Upper lobe of right lung (tissue), 1 donor: Measurements from ENCODE around the gene KLHL35. TPM values are rescaled to one million over a fixed set of nuclear protein-coding genes. Genes with fewer than 3 reads are reported as not detected.

Source experiments
- ATAC-seq: fragments of 200-7000 bp; cut with Tn5 transposase; one replicate; pipeline ENCODE4 v1.9.1; 2020; ENCODE audit warnings: mild to moderate bottlenecking, moderate library complexity
- DNase-seq: peaks from one replicate; pipeline ENCODE4 v3.0.0-alpha.2; 2020
- H3K27ac ChIP-seq: fragments of 200-600 bp; one replicate; pipeline ENCODE4 v1.8.0; 2022
- H3K27me3 ChIP-seq: fragments of 200-600 bp; one replicate; pipeline ENCODE4 v1.8.0; 2022; ENCODE audit warnings: mild to moderate bottlenecking
- H3K36me3 ChIP-seq: fragments of 200-600 bp; one replicate; pipeline ENCODE4 v1.8.0; 2022
- H3K4me1 ChIP-seq: fragments of 200-600 bp; one replicate; pipeline ENCODE4 v1.8.0; 2022
- H3K4me3 ChIP-seq: fragments of 200-600 bp; one replicate; pipeline ENCODE4 v1.8.0; 2022; ENCODE audit warnings: mild to moderate bottlenecking
- H3K9me3 ChIP-seq: fragments of 200-600 bp; one replicate; pipeline ENCODE4 v1.8.0; 2022
- intact Hi-C: fragments of 100-400 bp; cut with DNase I; formaldehyde crosslinking; loops from one replicate; pipeline ENCODE4 v1.11.0; 2022
- total RNA-seq: library from RNA; stranded (reverse); fragmentation: NEBNext Ultra II Directional; extraction: Animal tissue kit (Norgen Biotek cat#: 25700); gene quantifications from one replicate; pipeline ENCODE4 v1.2.1, GENCODE V29; 2021
- TF ChIP-seq, protein P1 (sequence below): fragments of 200-600 bp; IDR thresholded peaks from one replicate; pipeline ENCODE4 v1.8.0; 2022; ENCODE audit warnings: antibody characterized with exemption
- donor health status: DM: no; HTN: yes; CAD: no; lungs with severe emphysema.

Gene KLHL35
- total RNA-seq, 1 donor from 2014 or later, result 3.4 TPM

DNA sequence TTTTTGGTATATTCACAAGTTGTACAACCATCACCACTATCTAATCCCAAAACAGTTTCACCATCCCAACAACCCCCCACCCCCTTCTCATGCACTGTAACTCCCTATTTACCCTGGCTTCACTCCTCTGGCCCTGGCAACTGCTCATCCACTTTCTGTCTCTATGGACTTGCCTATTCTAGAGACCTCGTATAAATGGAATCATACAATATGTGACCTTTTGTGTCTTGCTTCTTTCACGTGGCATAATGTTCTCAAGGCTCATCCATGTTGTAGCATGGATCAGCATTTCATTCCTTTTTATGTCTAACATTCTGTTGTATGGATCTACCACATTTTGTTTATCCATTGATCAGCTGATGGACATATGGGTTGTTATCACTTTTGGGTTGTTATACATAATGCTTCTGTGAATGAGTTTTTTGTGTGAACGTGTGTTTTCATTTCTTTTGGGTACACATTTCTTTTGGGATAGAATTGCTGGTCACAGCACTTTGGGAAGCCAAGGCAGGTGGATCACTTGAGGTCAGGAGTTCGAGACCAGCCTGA, 46.7 kb upstream of the KLHL35 start:
- no peak for ATAC-seq
- peaks cover 26% of the 10 kb centered on the region for H3K4me1 ChIP-seq

DNA sequence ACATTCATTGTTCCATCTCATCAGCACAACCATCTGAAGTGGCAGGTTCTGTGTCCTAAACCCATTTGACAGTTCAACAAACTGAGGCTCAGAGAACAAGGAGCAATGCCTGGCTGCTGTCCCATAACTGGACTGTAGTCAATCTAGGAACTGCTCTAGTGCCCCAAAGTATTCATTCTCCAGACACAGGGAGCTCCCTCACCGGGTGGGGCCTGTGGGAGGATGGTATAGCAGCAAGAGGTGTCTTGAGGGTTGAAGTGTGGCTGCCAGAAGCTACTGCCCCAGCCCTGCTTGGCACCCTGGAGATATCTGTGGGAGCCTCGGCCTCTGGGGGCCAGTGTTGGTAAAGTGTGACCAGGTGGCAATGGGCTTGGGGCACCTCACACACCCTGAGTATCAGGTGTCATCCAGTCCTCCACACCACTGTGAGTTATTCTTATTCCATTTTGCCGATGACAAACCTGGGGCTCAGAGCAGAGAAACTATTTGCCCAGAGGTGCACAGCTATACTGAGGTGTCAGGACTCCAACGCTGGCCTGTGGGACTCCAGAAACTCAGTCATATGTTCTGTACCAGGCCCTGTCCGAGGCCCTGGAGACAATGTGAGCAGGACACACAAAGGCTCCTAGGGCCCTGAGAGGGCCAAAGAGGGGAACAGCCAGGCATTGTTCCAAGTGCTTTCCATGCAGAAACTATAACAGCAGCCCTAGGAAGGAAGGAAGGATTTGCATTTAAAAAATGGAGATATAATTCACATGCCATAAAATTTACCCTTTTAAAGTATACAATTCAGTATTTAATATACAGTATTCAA, 46.0 kb upstream of the KLHL35 start:
- Histone ChIP-seq H3K27me3 (no peaks in the 10 kb centered on the region), H3K4me3 (no peak overlapping the region), H3K4me1 (peaks cover 31% of the 10 kb centered on the region), H3K27ac (no peak overlapping the region), H3K9me3 (no peaks in the 10 kb centered on the region), H3K36me3 (no peaks in the 10 kb centered on the region)
- intact Hi-C loops, result no loop called here
- ATAC-seq (no peak), DNase-seq (no peak)
- TF ChIP-seq, protein P1, sequence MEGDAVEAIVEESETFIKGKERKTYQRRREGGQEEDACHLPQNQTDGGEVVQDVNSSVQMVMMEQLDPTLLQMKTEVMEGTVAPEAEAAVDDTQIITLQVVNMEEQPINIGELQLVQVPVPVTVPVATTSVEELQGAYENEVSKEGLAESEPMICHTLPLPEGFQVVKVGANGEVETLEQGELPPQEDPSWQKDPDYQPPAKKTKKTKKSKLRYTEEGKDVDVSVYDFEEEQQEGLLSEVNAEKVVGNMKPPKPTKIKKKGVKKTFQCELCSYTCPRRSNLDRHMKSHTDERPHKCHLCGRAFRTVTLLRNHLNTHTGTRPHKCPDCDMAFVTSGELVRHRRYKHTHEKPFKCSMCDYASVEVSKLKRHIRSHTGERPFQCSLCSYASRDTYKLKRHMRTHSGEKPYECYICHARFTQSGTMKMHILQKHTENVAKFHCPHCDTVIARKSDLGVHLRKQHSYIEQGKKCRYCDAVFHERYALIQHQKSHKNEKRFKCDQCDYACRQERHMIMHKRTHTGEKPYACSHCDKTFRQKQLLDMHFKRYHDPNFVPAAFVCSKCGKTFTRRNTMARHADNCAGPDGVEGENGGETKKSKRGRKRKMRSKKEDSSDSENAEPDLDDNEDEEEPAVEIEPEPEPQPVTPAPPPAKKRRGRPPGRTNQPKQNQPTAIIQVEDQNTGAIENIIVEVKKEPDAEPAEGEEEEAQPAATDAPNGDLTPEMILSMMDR, result no peak

More for the DNA sequence above, 46.7 kb upstream of the KLHL35 start:
- intact Hi-C loops, result no loop called here
- Histone ChIP-seq H3K4me3 (no peak overlapping the region), H3K9me3 (no peaks in the 10 kb centered on the region), H3K27me3 (no peaks in the 10 kb centered on the region), H3K27ac (no peak overlapping the region), H3K36me3 (no peaks in the 10 kb centered on the region)
- TF ChIP-seq, protein P1, result no peak
- DNase-seq, result no peak

DNA sequence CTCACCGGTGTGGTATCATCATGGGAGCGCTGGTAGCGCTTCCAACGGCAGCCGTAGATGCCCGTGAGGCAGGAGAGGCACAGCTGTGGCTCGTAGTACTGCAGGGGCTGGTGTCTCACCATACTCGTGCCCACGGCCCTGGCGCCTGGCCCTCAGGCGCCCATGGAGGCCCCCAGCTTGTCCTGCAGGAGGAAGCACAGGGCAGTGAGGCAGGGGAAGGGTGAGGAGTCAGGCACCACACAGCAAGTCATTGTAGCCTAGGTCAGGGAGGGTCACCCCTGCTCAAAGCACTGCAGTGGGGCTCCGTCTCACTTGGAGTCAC, 44.6 kb upstream of the KLHL35 start:
- H3K9me3 ChIP-seq, result no peaks in the 10 kb centered on the region
- no peak overlapping the region for H3K27ac ChIP-seq
- H3K4me1 ChIP-seq, result peaks cover 33% of the 10 kb centered on the region
- no peaks in the 10 kb centered on the region for H3K27me3 ChIP-seq
- TF ChIP-seq, protein P1, result no peak
- no peak for ATAC-seq
- H3K4me3 ChIP-seq, result no peak overlapping the region
- H3K36me3 ChIP-seq, result no peaks in the 10 kb centered on the region
- no peak for DNase-seq
- intact Hi-C loops, result no loop called here

DNA sequence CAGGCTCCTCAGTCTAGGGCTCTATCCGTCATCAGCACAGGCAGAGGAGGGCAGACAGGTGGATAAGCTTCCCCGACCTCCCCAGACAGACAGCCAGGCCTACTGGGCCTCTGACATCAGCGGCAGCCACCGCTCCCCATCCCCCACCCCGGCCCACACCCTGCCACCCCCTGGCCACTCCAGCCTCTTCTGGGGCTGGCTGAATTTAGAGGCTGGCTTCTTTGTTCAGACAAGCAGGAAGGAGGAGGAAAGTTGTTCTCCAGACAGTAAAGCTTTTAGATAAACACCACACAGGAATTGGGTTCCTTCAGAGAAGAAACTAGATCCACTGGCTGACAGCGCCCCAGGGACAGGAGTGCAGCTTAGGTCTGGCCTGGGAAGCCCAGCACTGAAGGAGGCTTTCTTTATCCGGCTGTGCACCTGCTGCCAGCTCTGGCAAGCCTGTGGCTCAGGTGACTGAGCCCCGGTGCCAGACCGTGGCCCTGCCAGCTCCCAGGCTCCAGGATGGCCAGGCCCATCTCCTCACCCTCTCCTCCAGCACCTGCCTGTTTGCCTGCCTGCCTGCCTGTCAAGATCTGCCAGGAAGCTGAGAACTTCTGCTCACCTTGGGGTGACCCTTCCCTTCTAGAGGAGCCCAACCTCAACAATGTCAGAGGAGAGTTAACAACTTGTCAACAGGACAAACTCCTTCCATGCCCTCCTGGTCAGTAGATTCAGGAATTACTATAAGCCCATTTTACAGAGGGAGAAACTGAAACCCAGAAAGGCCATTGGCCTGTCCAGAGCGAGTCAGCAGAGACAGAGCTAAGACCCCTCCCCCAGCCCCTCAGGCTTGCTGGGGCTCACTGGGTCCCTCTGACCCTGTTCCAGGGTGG, 44.0 kb upstream of the KLHL35 start:
- Histone ChIP-seq H3K36me3 (no peaks in the 10 kb centered on the region), H3K27ac (peak overlapping the region; percentile 70), H3K4me1 (peaks cover 33% of the 10 kb centered on the region), H3K27me3 (no peaks in the 10 kb centered on the region), H3K4me3 (no peak overlapping the region), H3K9me3 (no peaks in the 10 kb centered on the region)
- intact Hi-C loops, result no loop called here
- no peak for DNase-seq
- TF ChIP-seq, protein P1, result no peak
- peak; percentile 57 for ATAC-seq

DNA sequence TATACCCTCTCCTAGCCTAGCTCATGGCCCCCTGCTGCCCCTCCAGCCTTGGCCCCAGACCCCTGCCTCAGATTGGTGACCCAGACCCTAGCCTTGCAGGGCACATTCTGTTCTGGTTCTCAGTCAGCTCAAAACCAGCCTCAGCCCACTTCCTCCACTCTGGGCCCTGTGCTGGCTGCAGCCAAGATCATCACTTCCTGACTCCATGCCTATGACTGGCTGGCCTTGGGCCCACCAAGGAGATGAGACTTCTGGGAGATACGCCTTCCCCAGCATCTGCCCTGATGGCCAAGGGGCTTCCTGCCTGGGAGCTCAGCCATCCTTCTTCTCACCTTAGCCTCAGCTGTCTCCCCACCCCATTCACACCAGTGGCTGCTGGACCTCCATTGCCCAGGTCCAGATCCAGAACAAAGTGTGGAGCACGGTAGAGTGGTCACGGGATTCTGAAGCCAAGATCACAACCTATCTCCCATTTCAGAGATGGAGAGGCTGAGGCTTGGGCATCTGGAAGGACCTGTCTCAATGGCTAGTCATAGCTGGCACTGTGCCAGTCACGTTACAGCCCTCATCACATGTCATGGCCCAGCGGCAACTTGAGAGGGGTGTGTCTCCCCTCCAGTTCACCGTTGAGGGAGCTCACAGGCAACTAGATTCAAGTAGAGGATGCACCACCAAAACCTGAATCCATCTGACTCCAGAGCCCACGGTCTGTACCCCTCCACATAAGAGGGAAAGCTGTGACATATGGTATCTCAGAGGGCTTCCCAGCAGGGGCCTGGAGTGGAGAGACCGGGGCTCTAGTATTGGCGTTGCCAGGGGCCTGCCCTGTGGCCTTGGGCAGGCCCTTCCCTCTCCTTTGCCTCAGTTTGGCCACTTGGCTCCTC, 43.0 kb upstream of the KLHL35 start:
- Histone ChIP-seq H3K4me1 (peaks cover 33% of the 10 kb centered on the region), H3K27ac (peak overlapping the region; percentile 70), H3K27me3 (no peaks in the 10 kb centered on the region), H3K4me3 (no peak overlapping the region), H3K36me3 (no peaks in the 10 kb centered on the region), H3K9me3 (no peaks in the 10 kb centered on the region)
- intact Hi-C loops, result no loop called here
- ATAC-seq (peak; percentile 35), DNase-seq (no peak)
- TF ChIP-seq, protein P1, result no peak
